Lower leg skin (tissue), 4 donors: ENCODE data around the gene E2F2. TPM values are rescaled to one million over a fixed set of nuclear protein-coding genes. Genes with fewer than 3 reads are reported as not detected.

Source experiments
- DNase-seq, 2 donors: peaks; one replicate each; pipeline ENCODE4 v3.0.0-alpha.2; 2019; ENCODE audit warnings: low spot score in 2 of 2
- H3K4me3 ChIP-seq: fragments of 200-600 bp; sonication (generic); 2 replicates; pipeline ENCODE4 v1.5.1; 2017; ENCODE audit warnings: mild to moderate bottlenecking, low read depth; ENCODE audit not compliant: poor library complexity, severe bottlenecking
- POLR2A ChIP-seq, 2 donors: fragments of 450-650 bp; IDR thresholded peaks; one replicate each; pipeline ENCODE4 v1.6.1; 2016 to 2017; ENCODE audit warnings: antibody characterized with exemption in 2 of 2, mild to moderate bottlenecking in 1 of 2, moderate library complexity in 1 of 2
- WGBS, 2 donors: methylation state at CpG; one replicate each; pipeline ENCODE4 v1.1.5; 2018; 5-methylcytosine and 5-hydroxymethylcytosine counted together
- intact Hi-C: fragments of 100-400 bp; cut with DNase I; formaldehyde crosslinking; loops from one replicate; pipeline ENCODE4 v1.15.0; 2023; ENCODE audit warnings: low total_unique reads
- total RNA-seq, 4 donors: library from RNA; depleted of rRNA; stranded (reverse); fragments of >200 nt; gene quantifications; one replicate each; pipeline ENCODE4 v1.1.0, GENCODE V29; 2016
- TF ChIP-seq, protein P1 (sequence below), 3 donors: fragments of 450-650 bp; IDR thresholded peaks; one replicate each; pipeline ENCODE4 v1.5.1; 2016; ENCODE audit warnings: antibody characterized with exemption in 3 of 3, mild to moderate bottlenecking in 3 of 3, moderate library complexity in 2 of 3

E2F2 gene
- total RNA-seq, 4 donors from 2014 or later: 6.0 to 12.1 (median 9.0) TPM

DNA sequence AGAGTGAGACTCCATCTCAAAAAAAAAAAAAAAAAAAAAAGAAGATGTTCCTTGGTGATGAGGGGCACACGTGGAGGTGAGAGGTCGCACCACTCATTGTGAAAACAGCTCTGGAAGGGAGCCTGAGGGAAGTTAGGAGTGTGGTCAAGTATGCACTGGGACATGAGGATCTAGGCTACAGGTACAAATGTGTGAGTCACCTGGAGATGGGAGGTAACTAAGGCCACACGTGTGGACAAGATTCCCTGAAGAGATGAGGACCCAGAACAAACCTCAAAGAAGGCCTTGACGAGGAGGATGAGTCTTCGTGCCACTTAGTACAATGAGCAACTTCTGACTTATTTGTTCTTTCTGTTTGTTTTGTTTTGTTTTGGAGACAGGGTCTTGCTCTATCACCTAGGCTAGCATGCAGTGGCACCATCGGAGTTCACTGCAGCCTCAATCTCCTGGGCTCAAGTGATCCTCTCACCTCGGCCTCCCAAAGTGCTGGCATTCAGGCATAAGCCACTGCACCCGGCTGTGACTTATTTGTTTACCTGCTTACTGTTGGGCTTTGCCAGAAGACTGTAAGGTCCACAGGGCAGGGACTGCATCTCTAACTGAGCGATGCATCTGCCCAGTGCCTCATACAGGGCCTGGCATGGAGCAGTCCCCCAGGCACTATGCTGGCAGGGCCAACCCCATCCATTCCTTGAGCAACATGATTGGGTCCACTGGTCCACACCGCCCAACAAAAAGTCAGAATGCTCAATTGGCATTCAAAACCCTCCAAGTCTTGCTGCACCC lies 53.5 kb downstream of the E2F2 start:
- whole genome bisulfite sequencing, 2 donors: 84 to 86% methylated on average over 10 of the region's 10 CpGs
- no peak for TF ChIP-seq POLR2A (IDR thresholded peaks at IDR 0.05)
- TF ChIP-seq, protein P1, sequence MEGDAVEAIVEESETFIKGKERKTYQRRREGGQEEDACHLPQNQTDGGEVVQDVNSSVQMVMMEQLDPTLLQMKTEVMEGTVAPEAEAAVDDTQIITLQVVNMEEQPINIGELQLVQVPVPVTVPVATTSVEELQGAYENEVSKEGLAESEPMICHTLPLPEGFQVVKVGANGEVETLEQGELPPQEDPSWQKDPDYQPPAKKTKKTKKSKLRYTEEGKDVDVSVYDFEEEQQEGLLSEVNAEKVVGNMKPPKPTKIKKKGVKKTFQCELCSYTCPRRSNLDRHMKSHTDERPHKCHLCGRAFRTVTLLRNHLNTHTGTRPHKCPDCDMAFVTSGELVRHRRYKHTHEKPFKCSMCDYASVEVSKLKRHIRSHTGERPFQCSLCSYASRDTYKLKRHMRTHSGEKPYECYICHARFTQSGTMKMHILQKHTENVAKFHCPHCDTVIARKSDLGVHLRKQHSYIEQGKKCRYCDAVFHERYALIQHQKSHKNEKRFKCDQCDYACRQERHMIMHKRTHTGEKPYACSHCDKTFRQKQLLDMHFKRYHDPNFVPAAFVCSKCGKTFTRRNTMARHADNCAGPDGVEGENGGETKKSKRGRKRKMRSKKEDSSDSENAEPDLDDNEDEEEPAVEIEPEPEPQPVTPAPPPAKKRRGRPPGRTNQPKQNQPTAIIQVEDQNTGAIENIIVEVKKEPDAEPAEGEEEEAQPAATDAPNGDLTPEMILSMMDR (IDR thresholded peaks at IDR 0.05): no peak
- intact Hi-C loops: no loop called here
- H3K4me3 ChIP-seq: no peak overlapping the region
- no peak for DNase-seq

DNA sequence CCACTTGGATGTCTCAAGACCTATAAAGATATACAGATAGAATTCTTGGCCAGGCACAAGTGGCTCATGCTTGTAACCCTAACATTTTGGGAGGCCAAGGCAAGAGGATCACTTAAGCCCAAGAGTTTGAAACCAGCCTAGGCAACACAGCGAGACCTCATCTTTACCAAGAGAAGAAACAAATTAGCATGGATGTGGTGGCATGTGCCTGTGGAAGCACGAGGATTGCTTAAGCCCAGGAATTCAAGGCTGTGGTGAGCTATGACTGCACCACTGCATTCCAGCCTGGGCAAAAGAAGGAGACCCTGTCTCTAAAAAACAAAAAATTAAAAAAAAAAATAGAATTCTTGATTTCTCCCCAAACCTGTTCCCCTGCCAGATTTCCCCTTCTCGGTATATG lies 55.4 kb downstream of the E2F2 start:
- no peak for DNase-seq
- 63 to 86% methylated on average over 3 of the region's 3 CpGs for WGBS, 2 donors
- intact Hi-C loops: no loop called here
- no peak overlapping the region for H3K4me3 ChIP-seq
- TF ChIP-seq, protein P1 (IDR thresholded peaks at IDR 0.05): no peak
- no peak for TF ChIP-seq POLR2A (IDR thresholded peaks at IDR 0.05)

DNA sequence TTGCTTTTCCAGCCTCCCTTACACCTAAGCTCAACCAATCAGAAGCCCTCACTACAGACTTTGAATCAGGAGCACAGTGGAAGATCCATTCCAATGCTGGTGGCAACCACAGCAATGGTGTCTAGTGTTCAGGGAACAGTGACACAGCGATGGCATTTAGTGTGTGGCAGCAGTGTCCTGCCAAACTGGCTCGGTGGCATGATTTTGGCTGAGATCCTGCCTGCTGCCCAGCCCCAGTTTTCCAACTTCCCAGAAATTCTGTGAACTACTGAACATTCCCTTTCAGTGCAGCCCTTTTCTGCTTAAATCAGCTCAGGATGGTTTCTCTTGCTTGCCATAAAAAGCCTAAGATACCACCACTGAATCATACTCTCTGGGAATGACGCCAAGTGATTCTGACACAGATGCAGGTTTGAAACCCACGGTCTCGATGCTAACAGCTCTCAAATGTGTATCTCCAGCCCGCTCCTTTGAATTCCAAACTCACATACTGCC lies 55.9 kb downstream of the E2F2 start:
- intact Hi-C loops: no loop called here
- DNase-seq: no peak
- TF ChIP-seq, protein P1 (IDR thresholded peaks at IDR 0.05): no peak
- no peak for TF ChIP-seq POLR2A (IDR thresholded peaks at IDR 0.05)
- H3K4me3 ChIP-seq: no peak overlapping the region
- WGBS, 2 donors: 47% methylated on average over 6 of the region's 6 CpGs

DNA sequence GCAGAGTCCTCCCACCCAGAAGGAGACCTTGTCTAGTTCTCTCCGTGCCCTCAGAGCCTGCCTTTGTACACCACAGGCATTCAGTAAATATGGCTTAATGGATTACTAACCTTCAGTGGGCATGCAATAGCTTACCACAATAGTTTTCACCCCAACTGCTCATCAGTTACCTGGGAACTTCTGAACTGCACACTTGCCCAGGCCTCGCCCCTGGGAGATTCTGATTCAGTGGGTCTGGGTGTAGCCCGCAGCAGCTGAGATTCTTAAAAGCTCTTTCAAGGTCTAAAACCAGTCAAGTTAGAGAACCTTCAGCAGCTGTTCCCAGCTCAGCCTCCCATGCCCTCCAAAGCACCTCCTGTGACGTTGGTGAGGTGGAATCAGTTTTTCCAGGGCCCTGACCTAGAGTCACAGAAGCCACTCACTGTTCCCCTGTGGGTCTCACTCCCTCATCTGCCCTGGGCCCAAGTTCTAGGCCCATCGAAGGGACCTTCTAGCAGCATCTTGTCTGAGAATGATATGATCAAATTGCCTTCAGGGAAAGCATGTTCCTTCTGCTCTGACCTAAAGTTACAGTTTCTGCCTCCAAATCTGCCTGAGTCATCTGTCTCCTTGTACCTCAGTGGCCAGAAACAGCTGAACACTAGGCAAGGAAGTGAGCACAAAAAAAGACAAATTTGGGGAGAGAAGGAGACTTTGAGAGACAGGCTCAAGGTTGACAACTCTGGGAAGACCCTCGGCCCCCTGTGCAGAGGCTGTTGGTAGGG lies 57.8 kb downstream of the E2F2 start:
- no peak for DNase-seq
- TF ChIP-seq, protein P1 (IDR thresholded peaks at IDR 0.05): no peak
- no peak for TF ChIP-seq POLR2A (IDR thresholded peaks at IDR 0.05)
- intact Hi-C loops: no loop called here
- no peak overlapping the region for H3K4me3 ChIP-seq
- WGBS, 2 donors: 59 to 64% methylated on average over 6 of the region's 6 CpGs

DNA sequence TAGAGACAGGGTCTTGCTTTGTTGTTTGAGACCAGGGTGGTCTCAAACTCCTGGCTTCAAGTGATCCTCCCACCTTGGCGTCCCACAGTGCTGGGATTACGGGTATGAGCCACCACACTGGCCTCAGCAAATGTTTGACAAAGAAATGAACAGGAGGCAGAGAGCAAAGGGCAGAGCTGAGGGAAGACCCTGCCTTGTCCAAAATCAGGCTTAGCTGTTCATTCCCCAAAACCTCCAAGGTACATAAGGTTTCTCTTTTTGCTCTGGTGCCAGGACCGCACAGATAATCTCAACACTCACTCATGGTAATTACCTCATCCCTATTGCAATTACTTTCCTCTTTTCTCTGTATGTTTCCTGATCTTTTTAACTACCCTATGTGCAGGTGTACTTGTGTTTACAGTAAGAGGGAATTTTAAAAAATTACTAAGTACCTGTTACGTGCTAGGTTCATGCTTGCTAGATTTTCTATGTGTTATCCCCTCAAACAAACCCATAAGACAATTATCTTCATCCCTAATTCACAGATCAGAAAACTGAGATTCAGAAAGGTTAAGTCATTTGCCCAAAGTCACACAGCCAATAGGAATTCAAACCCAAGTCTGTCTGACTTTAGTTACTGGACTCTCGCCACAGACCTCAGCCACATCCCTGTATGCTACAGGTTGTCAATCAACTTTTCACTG lies 58.5 kb downstream of the E2F2 start:
- WGBS, 2 donors: 86 to 89% methylated on average over 5 of the region's 5 CpGs
- intact Hi-C loops: no loop called here
- no peak overlapping the region for H3K4me3 ChIP-seq
- TF ChIP-seq POLR2A (IDR thresholded peaks at IDR 0.05): no peak
- TF ChIP-seq, protein P1 (IDR thresholded peaks at IDR 0.05): no peak
- DNase-seq: no peak
